HG02970 (cell line): ENCODE measurements around the gene SPECC1L.

Experiments
- ATAC-seq: cut with Tn5 transposase; IDR thresholded peaks from one replicate; pipeline ENCODE4 v1.9.1; 2021; ENCODE audit warnings: mild to moderate bottlenecking, moderate library complexity, moderate number of reproducible peaks; ENCODE audit not compliant: unreplicated experiment, low FRiP score

SPECC1L gene

DNA sequence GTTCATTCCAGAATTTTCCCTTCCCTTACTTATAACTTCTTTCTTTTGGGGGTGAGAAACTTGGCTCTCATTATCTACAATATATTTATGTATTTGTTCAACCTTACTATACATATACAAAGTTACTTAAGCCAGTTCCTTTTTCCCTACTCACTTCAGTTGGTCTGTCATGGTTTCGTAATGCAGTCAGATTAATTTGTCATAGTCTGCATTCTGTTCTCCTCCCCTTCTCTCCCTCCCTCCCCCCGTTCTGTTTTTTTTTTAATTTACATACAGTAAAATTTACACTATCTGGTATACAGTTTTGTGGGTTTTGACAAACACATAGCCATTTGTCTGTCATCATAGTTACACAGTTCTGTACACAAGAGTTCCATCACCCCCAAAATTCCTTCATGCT is 84.9 kb downstream of the SPECC1L start:
- ATAC-seq = no peak

DNA sequence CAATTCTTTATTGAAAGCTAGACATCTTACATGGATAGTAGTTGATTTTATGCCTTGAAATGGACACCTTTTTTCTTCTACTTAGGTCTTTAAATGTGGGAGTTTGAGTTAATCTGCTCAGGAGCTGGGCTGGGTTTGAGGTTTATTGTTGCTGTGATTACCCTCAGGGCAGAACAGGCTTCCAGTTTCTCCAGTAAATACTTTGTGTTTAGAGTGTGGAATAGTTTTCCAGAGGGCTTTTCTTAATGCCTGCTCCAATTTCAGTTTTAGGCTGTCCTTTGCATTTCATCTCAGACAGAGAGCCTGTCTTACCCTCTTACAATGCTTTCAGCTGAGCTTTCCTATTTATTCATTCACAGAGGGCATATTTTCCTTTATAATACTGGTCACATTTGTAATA is 86.9 kb downstream of the SPECC1L start:
- ATAC-seq = no peak

DNA sequence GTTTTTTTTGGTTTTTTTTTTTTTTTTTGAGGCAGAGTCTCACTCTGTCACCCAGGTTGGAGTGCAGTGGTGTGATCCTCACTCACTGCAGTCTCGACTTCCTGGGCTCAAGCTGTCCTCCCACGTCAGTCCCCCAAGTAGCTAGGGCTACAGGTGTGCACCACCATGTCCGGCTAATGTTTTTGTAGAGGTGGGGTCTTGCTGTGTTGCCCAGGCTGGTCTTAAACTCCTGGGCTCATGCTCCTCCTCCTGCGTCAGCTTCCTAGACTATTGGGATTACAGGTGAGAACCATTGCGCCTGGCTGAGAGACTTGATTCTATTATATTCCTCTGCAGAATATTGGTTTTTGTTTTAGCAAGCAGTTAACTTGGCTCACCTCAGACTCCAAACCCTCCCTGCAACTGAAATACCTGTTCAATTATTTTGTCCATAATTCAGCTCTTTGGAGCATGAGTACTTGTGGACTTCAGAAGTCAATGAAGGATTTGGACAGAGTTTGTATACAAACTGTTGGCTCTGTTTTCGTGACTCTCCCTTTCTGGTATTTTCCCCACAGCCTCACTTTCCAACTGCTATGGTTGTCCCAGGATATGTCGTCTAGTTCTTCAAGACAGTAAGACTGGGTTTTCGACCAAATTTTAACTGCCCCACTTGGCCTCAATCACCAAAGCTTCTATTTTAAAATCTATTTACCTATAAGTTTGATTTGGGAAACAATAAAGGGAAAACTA is 87.6 kb downstream of the SPECC1L start:
- no peak for ATAC-seq

DNA sequence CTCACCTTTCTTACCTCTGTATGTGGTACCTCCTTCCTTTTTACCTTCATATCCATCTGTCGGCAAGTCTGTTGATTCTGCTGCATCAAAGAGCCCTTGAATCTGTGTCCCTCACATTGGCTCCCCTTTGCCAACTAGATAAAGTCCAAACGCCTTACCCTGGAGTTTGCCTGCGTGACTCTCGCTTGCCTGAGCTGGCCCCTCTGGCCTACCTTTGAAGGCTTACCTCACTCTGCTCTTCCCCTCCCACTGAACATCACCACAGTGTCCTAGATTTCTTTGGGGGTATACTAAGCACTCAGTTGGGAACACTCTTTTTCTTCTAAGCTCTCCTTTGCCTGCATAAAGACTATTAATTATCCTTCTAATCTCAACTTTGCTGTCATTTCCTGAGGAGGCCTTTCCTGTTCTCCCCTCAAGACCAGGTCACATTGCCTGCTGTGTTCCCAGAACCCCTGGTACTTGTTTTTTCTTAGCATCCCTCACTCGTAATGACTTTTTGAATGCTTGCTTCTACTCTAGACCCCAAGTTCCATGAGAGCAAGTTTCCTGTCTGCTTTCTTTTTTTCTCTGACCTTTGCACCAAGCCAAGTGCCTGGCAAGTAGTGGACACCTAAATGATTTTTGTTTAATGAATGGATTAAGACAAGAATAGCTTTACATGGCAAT is 89.0 kb downstream of the SPECC1L start:
- ATAC-seq = no peak

DNA sequence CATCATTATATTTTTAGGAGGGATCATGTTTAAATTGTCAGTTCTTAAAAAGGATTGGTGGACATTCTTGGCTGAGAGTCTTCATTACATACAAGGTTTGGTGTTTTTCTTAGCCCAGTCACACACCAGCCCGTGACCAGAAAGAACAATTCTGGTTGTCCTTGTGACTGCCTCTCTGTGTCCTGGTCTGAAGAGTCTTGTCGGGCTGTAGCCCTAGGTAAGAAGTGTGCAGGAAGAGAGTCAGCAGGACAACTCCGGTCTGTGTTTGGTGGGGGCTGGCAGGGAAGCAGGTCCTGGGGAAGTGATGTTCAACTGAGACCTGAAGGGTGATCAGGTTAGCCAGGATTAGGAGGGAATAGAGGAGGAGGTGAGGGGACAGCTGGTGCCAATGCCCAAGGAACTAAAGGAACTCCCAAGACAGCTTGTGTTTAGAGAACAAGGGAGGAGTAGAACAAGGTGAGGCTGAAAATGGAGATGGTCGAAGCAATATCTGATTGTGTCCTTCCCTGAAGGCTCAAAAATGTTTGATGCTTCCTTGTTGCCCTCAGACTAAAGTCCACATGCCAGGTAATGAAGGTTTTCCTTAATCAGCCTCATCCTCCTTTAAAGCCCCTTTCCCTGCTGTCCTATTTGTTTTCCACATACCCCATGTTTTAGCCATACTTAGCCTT is 91.5 kb downstream of the SPECC1L start:
- ATAC-seq = no peak

DNA sequence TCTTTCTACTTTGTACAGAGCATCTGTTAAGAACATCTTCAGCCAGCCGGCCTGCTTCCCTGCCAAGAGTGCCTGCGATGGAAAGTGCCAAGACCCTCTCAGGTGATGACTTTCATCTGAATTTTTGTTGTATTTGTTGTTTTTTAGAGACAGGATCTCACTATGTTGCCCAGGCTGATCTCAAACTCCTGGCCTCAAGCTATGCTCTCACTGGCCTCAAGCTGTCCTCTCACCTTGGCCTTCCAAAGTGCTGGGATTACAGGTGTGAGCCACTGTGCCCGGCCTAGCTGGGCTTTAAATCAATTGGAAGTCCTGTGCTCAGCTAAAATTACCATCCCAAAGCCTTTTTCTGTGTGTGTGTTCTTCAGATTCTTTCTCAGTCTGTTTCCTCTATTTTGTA is 92.6 kb downstream of the SPECC1L start:
- no peak for ATAC-seq

DNA sequence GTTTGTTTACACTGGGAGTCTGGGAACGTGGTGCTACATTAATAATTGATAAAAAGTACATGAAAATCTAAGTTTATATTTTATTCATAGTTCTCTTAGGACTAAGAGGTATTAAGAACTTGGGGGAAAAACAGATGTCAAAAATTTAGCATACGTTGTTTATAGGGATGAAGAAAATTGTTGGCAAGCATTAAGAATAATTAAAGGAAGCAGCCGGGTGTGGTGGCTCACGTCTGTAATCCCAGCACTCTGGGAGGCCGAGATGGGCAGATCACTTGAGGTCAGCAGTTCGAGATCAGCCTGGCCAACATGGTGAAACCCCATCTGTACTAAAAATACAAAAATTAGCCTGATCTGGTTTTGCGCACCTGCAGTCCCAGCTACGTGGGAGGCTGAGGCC is 96.1 kb downstream of the SPECC1L start:
- no peak for ATAC-seq

DNA sequence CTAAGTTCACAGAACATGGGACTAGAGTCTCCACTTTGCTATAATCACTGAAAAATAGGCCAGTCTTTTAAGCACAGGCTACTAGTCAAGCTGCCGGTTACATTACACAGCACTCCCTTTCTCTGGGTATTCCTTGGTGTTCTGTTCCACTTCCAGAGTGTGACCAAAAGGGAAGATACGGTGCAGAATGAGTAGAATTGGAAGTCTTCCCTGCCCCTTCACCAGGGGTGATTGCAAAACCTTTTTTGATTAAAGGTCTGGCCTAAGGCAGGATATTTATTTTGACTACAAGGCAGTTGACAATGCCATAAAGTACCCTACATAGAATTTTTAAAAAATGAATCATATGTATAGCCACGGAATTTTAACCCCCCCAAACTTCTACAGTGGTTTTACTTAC is 97.2 kb downstream of the SPECC1L start:
- ATAC-seq = no peak

DNA sequence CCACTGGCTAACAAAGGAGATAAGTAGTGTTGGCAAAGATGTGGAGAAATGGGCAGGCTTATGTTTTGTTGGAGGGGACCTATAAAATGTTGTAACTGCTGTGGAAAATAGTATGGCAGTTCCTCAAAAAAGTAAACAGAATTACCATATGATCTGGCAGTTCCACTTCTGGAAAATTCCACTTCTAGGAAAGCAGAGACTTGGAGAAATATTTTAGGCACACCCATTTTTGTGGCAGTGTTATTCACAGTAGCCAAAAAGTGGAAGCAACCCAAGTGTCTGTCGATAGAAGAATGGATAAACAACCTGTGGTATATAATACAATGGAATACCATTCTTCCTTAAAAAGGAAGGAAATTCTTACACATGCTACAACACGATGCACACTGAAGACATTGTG is 99.8 kb downstream of the SPECC1L start:
- ATAC-seq = no peak

DNA sequence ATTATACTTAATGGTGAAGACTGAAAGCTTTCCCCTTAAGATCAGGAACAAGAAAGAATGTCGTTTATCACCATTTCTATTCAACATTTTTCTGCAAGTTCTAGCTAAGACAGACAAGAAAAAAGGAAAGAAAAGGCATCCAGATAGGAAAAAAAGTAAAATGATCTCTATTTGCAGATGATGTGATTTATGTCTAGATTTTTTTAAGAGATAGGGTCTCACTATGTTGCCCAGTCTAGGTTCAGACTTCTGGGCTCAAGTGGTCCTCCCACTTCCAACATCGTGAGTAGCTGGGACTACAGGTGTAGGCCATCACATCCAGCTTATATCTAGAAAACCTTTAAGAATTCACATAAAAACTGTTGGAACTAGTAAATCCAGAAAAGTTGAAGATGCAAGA is 105.4 kb downstream of the SPECC1L start:
- ATAC-seq = no peak

DNA sequence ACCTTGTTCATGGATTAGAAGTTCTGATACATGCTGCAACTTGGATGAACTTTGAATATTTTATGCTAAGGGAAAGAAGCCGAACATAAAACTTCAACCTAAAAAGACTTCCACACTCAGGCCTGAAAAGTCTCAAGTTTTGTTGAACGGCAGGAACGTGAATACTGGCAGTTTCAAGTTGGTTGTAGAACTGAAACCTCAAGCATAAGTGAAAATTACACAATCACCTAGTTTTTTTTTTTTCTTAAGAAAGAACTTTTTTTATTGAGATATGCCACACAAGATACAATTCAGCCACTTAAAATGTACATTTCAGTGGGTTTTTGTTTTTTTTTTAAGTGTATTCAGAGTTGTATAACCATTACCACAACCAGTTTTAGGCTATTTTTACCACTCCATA is 106.0 kb downstream of the SPECC1L start:
- no peak for ATAC-seq

DNA sequence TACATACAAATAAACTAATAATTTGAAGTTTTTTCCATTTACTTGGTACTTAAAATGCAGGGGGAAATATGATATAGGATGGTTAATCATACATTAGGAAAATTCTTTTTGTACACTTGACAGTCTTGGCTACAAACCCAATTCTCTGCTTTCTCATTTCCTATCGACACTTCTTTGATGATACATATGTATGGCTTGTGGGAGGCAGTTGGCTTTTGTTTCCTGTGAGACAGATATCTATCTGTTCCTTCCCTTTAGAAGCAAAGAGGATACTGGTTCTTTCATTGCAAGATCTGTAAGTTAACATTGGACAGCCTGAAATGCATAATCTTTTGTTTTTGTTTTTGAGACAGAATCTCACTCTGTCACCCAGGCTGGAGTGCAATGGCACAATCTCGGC is 108.9 kb downstream of the SPECC1L start:
- ATAC-seq = no peak

DNA sequence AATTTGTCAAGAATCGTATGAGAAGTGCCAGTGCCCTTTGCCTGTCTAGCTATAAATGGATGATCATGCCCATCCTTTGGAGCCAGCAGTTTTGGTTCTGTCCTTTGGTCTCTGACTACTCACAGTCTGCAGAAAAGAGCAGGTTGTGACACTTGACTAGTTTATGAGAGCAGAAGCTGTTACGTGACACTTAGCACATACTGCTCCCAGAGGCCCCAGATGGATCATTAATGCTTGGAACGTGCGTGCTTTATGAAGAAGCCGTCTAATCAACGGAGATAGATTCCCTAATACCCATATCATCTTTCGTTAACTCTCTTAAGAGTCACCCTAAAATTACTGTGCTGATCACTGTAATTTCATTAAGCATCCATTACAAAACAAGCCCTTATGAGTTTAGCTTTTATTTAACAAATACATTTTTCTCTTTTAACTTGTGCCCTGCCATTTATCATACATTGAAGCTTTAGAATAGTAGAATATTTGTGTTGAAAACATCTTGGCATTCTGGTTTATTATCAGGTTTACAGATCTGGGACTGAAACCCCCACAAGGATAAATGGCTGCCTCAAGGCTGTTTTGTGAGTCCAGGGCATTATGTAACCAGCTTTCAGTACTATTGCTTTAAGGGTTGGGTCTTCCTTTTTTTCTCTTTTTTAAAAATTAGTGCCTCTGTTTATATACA is 109.7 kb downstream of the SPECC1L start:
- ATAC-seq = no peak

DNA sequence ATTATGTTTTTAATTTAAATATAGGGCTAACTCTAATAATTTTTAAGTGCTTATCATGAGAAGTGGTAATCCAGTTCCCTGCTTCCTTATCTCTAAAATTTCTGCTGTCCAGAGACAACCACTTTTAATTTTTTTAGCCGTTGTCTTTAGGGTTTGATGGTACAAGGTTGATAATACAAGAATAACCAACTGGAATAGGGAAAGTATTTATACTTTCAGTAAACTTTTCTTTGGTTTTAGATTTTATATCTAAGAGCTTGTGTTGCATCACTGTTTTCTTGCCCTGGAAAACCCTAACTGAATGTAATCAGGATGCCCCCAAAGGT is 110.2 kb downstream of the SPECC1L start:
- no peak for ATAC-seq

DNA sequence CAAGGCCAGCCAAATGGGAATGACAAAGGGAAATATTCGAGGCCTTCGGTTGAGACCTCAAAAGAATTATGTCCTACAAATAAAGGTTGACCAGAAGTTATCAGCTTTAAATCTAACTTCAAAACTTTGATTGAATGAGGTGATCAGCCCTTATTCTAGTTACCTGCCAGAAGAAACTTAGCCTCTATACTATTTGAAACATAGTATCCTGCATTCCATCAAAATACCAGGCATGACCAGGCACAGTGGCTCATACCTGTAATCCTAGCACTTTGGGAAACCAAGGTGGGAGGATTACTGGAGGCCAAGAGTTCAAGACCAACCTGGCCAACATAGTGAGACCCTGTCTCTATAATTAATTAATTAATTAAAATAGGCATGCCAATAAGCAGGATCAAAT is 112.4 kb downstream of the SPECC1L start:
- ATAC-seq = no peak

DNA sequence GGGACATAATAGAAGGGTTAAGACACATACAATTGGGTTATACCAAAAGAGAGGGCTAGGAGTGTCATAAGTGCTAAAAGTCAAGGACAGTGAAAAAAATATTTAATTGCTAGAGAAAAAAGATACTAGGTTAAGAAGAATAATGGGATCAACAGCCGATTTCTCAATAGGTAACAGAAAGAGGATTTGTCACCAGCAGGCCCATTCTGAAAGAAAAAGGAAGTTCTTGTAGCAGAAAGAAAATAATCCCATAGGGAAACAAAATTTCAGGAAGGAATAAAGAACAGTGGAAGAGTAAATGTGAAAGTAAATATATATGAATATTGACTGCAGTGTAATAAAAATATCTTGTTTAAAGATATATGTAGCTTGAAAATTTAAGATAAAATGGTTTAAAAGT is 113.5 kb downstream of the SPECC1L start:
- ATAC-seq = no peak

DNA sequence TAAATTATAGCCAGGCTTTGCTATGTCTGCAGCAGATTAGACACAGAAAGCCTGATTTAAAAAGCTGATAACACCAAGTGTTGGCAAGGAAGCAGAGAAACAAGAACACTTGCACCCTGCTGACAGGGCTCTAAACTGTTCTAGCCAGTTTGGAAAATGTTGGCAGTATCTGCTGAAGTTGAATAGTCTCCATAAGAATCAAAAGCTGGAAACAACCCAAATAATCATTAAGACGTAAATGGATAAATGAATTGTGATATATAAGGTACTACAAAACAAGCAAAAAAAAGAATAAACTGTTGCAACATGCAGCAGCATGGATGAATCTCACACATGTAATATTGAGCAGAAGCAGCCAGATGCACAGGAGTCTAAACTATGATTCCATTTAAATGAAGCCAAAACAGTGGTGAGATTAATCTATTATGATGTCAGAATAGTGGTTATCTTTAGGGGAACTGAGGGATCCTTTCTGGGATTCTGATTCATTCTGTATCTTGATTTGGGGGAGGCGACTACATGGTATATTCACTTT is 116.4 kb downstream of the SPECC1L start:
- ATAC-seq = no peak

DNA sequence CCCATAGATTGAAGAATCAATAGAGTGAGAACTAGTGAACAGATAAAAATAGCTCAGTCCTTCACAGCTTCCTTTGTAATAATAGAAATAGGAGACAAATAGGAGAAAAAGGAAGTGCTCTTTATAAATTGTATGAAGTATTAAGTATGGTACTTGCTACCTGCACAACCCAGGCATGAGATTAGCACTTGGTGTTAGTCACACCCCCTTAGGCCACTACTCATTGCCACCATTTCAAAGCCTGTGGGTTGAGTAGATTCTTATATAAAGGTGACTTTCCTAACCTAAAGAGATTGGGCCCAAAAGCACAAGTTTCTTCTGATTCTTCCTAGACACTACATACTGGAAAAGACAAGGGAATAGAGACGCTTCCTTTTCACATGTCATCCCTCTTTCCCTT is 119.0 kb downstream of the SPECC1L start:
- ATAC-seq = no peak

DNA sequence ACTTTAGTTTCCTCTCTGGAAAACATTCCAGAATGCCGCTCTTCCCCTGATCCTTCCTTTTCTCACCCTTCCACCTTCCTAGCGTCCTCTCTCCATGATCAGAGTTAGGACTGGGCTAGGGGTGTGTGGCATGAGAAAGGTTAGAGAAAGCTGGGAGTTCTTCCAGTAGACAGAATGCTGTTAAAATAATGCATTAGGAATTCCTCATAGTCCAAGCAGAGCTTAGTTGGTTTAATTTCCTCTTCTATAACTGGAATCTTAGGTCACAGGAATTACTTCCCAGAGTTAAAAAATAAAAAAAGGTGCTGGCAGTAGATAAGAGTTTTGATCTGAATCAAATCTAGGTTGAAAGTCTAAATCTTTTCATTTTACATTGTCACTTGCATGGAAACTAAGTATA is 119.5 kb downstream of the SPECC1L start:
- ATAC-seq = no peak

DNA sequence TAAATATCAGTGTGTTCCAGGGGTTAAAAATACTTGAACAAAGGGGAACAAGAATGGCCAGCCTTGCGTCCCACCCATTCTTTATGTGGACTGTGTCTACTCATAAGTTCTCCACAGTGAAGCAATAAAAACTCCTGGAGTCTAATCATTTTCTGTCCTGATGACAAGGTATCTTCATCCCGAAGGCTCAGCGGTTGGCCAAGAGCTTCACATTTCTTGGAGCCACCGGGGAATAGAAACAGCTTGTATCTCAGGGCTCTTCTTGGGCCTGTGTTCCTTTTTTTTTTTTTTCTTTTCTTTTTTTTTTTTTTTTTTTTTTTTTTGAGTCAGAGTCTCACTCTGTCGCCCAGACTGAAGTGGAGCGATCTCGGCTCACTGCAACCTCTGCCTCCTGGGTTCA is 119.9 kb downstream of the SPECC1L start:
- ATAC-seq = no peak

DNA sequence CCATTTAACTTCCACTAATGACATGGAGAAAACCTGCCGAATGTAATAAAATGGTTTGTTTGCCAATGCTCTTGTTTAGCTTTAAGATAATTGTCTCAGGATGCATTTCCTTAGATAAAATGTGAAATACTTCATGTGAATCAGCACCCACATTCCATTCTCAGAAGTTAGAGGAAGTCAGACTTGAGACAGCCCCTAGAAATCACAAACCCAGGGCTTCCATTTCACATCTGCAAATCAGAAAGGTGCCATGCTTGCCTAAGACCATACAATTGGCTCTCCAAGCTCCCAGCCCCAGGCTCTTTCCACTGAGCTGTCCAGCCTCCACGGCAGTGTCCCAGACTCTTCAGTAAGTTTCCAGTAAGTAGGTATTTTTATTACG is 121.2 kb downstream of the SPECC1L start:
- ATAC-seq = no peak
